ENCODE data around the gene SLC7A11.
A peak's percentile ranks its signal among the peaks of the same experiment; 100 is the strongest.

Gene SLC7A11

DNA sequence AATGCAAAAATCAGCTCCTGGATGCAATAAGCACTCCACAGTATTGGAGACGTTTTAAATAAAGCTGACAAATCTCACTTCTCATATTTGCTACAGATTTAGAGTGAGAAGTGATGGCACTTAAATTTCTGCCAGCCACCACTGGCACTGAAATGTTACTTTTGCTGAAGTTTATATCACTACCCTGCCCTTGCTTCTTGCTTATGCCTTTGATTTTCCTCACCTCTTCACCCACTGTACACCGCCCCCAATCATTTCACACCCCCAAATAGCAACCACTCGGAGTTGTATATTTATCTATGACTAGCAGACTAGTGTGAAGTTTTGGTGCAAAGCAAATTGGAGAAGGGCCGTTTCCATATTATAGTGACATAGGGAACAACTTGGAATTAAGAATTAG is 19.9 kb upstream of the SLC7A11 start:
- H3K27me3 ChIP-seq (ENCODE audit: insufficient read depth, low read length): no peaks in the 10 kb centered on the region
- H3K9ac ChIP-seq (ENCODE audit: low read depth, low read length): no peak overlapping the region
- no peaks in the 10 kb centered on the region for H3K9me3 ChIP-seq (ENCODE audit: insufficient read depth, low read depth, low read length)
- no peaks in the 10 kb centered on the region for H3K36me3 ChIP-seq (ENCODE audit: insufficient read depth, low read depth, low read length)
- H3K4me1 ChIP-seq (ENCODE audit: insufficient read depth, low read length): no peaks in the 10 kb centered on the region
- H3K4me3 ChIP-seq (ENCODE audit: low read length): no peak overlapping the region
- H3K27ac ChIP-seq (ENCODE audit: low read length): no peak overlapping the region

DNA sequence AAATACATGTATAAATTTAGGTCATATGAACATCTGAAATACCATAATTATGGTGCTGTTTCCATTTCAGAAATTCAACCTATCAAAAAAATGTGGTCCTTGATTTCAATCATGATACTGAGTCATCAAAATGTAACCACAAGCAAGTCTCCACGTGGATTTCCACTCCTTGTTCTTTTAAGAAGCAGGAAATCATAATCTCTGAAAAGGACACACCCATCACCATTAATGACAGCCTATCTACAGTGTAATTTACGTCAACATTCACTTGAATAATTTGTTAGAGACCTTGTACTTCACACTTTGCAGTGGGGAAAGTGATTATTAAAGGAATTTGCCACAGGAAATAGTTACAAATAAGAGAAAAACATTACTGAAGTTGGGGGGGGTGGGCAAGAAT is 17.7 kb upstream of the SLC7A11 start:
- Histone ChIP-seq H3K9me3 (ENCODE audit: insufficient read depth, low read depth, low read length) (no peaks in the 10 kb centered on the region), H3K4me1 (ENCODE audit: insufficient read depth, low read length) (no peaks in the 10 kb centered on the region), H3K27ac (ENCODE audit: low read length) (no peak overlapping the region), H3K36me3 (ENCODE audit: insufficient read depth, low read depth, low read length) (no peaks in the 10 kb centered on the region), H3K9ac (ENCODE audit: low read depth, low read length) (no peak overlapping the region), H3K27me3 (ENCODE audit: insufficient read depth, low read length) (no peaks in the 10 kb centered on the region), H3K4me3 (ENCODE audit: low read length) (no peak overlapping the region)

- H3K36me3 ChIP-seq (ENCODE audit: insufficient read depth, low read depth, low read length): no peaks in the 10 kb centered on the region
- no peak overlapping the region for H3K27ac ChIP-seq (ENCODE audit: low read length)
- no peak overlapping the region for H3K9ac ChIP-seq (ENCODE audit: low read depth, low read length)
- H3K27me3 ChIP-seq (ENCODE audit: insufficient read depth, low read length): no peaks in the 10 kb centered on the region
- no peaks in the 10 kb centered on the region for H3K9me3 ChIP-seq (ENCODE audit: insufficient read depth, low read depth, low read length)
- H3K4me3 ChIP-seq (ENCODE audit: low read length): no peak overlapping the region
- H3K4me1 ChIP-seq (ENCODE audit: insufficient read depth, low read length): no peaks in the 10 kb centered on the region
These were observed 17.1 kb upstream of the SLC7A11 start for GRCh38 chr4:138259271-138259670.

DNA sequence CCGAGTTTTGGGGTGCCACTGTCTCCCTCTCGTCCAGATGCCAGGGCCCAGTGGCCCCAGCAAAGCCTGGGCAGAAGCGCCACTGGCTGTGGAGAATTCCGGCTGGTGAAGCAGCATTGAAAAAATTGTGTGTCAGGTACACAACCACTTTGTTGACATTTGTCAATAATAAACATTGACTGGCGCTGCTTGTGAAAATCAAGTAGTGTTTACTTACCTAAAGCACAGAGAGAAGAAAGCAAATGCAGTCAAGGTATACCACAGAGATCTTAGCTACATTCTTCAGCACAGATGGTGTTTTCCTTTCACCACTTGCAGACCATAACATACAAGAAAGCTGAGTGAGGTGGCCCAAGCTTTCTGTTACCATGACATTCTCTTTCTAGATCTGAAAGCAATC is 14.5 kb upstream of the SLC7A11 start:
- H3K9ac ChIP-seq (ENCODE audit: low read depth, low read length): no peak overlapping the region
- no peaks in the 10 kb centered on the region for H3K36me3 ChIP-seq (ENCODE audit: insufficient read depth, low read depth, low read length)
- H3K9me3 ChIP-seq (ENCODE audit: insufficient read depth, low read depth, low read length): no peaks in the 10 kb centered on the region
- no peak overlapping the region for H3K4me3 ChIP-seq (ENCODE audit: low read length)
- H3K27ac ChIP-seq (ENCODE audit: low read length): no peak overlapping the region
- no peaks in the 10 kb centered on the region for H3K4me1 ChIP-seq (ENCODE audit: insufficient read depth, low read length)
- H3K27me3 ChIP-seq (ENCODE audit: insufficient read depth, low read length): no peaks in the 10 kb centered on the region

DNA sequence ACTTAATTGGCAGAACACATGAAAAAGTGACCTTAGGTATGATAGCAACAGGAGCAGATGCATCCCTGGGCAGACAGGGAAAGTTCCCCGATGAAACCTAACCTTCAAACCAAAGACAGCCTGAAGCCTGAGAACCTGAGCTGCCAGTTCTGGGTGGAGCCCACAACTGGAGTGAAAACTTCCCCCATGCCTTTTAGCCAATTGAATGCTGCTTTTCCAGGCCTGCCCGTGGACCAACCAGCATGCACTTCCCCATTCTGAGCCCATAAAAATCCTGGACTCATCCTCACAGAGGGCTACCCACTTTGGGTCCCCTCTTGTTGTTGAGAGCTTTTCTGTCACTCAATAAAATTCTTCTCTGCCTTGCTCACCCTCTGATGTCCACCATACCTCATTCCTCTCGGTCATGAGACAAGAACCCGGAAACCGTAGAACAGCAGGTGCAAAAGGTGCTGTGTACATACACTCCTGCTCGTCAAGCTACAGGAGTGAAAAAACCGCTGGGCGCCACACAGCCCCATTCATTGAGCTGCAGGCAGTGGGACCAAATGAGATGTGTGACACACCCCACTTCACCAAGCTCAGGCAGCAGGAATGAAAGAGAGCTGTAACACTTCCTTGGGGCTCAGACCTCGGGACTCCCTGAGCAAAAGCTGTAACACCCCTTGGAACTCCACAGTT is 13.9 kb upstream of the SLC7A11 start:
- Histone ChIP-seq H3K4me1 (ENCODE audit: insufficient read depth, low read length) (no peaks in the 10 kb centered on the region), H3K36me3 (ENCODE audit: insufficient read depth, low read depth, low read length) (no peaks in the 10 kb centered on the region), H3K27me3 (ENCODE audit: insufficient read depth, low read length) (no peaks in the 10 kb centered on the region), H3K4me3 (ENCODE audit: low read length) (no peak overlapping the region), H3K9me3 (ENCODE audit: insufficient read depth, low read depth, low read length) (no peaks in the 10 kb centered on the region), H3K27ac (ENCODE audit: low read length) (no peak overlapping the region), H3K9ac (ENCODE audit: low read depth, low read length) (no peak overlapping the region)

DNA sequence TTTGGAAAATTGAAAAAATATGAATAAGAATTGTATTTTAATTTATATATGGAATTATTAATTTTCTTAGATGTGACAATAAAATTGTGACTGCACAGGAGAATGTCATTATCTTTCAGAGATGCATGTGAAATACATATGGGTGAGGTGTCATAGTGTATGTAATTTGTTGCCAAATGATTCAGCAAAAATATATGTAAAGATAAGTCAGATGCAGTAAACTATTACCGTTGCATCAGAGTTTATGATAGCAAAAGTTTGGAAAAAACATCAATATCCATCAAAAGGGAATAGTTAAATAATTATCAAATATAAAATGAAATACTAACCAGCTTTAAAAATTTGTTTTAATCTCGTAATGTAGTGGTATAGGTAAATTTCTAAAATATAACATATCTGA is 10.4 kb upstream of the SLC7A11 start:
- no peak overlapping the region for H3K27ac ChIP-seq (ENCODE audit: low read length)
- no peaks in the 10 kb centered on the region for H3K27me3 ChIP-seq (ENCODE audit: insufficient read depth, low read length)

GRCh38 chr4:138251938-138252337 is 9.8 kb upstream of the SLC7A11 start:
- Histone ChIP-seq H3K27me3 (ENCODE audit: insufficient read depth, low read length) (no peaks in the 10 kb centered on the region), H3K9me3 (ENCODE audit: insufficient read depth, low read depth, low read length) (no peaks in the 10 kb centered on the region), H3K27ac (ENCODE audit: low read length) (no peak overlapping the region), H3K4me3 (ENCODE audit: low read length) (no peak overlapping the region), H3K36me3 (ENCODE audit: insufficient read depth, low read depth, low read length) (no peaks in the 10 kb centered on the region), H3K4me1 (ENCODE audit: insufficient read depth, low read length) (no peaks in the 10 kb centered on the region), H3K9ac (ENCODE audit: low read depth, low read length) (no peak overlapping the region)

More for the DNA sequence above, 10.4 kb upstream of the SLC7A11 start:
- Histone ChIP-seq H3K36me3 (ENCODE audit: insufficient read depth, low read depth, low read length) (no peaks in the 10 kb centered on the region), H3K9me3 (ENCODE audit: insufficient read depth, low read depth, low read length) (no peaks in the 10 kb centered on the region), H3K4me3 (ENCODE audit: low read length) (no peak overlapping the region), H3K9ac (ENCODE audit: low read depth, low read length) (no peak overlapping the region), H3K4me1 (ENCODE audit: insufficient read depth, low read length) (no peaks in the 10 kb centered on the region)

DNA sequence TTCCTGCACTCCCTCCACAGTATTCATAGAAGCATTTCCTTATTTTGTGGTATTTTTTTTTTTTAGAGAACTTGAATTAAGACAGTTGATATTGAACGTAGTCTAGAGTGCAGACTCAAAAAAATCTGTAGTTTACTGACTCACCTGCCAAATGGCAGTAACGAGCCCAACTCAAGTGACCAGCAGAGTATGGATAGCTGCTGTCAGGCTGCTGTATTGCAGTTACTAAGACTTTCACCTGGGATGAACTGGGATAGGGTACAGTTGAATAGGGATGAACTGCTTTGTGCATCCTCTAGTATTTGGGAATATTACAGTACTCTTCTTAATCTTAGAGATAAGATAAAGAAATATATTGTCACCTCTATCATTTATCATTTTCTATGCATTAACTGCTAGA is 7.0 kb upstream of the SLC7A11 start:
- Histone ChIP-seq H3K27me3 (ENCODE audit: insufficient read depth, low read length) (no peaks in the 10 kb centered on the region), H3K9me3 (ENCODE audit: insufficient read depth, low read depth, low read length) (no peaks in the 10 kb centered on the region), H3K9ac (ENCODE audit: low read depth, low read length) (no peak overlapping the region), H3K36me3 (ENCODE audit: insufficient read depth, low read depth, low read length) (no peaks in the 10 kb centered on the region), H3K4me1 (ENCODE audit: insufficient read depth, low read length) (no peaks in the 10 kb centered on the region), H3K4me3 (ENCODE audit: low read length) (no peak overlapping the region), H3K27ac (ENCODE audit: low read length) (no peak overlapping the region)

DNA sequence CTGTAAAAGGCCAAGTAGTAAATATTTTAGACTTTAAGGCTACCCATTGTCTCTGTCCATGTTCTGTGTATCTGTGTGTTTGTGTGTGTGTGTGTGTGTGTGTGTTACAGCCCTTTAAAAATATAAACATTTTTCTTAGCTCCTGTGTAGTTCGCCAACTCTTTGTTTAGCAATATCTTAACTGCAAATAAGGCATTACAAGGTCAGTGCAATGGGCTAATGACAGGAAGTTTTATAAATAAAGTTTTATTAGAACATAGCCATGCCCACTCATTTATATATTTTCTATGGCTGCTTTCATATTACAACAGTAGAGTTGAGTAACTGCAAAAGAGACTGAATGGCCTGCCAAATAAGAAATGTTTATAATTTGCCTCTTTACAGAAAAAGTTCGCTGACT is 5.9 kb upstream of the SLC7A11 start:
- Histone ChIP-seq H3K27me3 (ENCODE audit: insufficient read depth, low read length) (no peaks in the 10 kb centered on the region), H3K36me3 (ENCODE audit: insufficient read depth, low read depth, low read length) (no peaks in the 10 kb centered on the region), H3K4me1 (ENCODE audit: insufficient read depth, low read length) (peaks cover 6% of the 10 kb centered on the region), H3K4me3 (ENCODE audit: low read length) (no peak overlapping the region), H3K9me3 (ENCODE audit: insufficient read depth, low read depth, low read length) (no peaks in the 10 kb centered on the region), H3K27ac (ENCODE audit: low read length) (no peak overlapping the region), H3K9ac (ENCODE audit: low read depth, low read length) (no peak overlapping the region)

DNA sequence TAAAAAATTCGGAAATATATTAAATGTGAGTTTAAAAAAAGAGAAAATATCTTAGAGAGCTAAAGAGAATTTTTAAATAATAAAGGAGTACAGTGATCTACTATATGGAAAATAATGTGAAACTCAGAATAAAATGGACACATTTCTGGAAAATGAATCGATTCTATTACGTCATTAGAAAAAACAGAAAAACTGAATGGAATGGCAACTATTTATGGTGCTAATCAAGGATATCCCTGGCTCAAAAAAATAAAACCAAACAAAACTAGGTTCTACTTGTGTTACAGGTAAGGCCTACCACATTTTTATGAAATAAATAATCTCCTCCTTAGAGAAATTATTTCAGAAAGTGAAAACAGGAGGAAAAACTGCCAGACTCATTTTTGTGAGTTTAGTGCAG is 5.5 kb upstream of the SLC7A11 start:
- Histone ChIP-seq H3K9ac (ENCODE audit: low read depth, low read length) (no peak overlapping the region), H3K4me1 (ENCODE audit: insufficient read depth, low read length) (peaks cover 10% of the 10 kb centered on the region), H3K27ac (ENCODE audit: low read length) (no peak overlapping the region), H3K27me3 (ENCODE audit: insufficient read depth, low read length) (no peaks in the 10 kb centered on the region), H3K4me3 (ENCODE audit: low read length) (no peak overlapping the region), H3K36me3 (ENCODE audit: insufficient read depth, low read depth, low read length) (no peaks in the 10 kb centered on the region), H3K9me3 (ENCODE audit: insufficient read depth, low read depth, low read length) (no peaks in the 10 kb centered on the region)

DNA sequence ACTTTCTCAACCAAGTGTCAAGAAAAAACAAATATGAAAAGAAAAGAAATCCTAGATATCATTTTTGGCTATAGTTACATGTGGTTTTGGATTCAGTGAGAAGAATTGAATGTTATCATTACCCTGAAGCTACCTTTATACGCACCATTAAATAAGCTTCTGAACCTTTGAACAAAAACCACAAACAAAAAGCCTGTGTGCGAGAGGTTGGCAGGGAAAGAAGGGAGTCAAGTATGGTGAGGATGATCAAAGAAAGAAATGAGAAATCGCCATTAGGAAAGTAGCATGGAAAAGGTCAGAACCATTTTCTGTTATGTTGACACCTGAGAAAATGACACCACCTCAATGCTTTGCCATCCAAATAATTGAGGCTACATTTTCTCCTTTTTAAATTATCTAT is 1.2 kb upstream of the SLC7A11 start:
- Histone ChIP-seq H3K4me3 (ENCODE audit: low read length) (no peak overlapping the region), H3K27me3 (ENCODE audit: insufficient read depth, low read length) (no peaks in the 10 kb centered on the region), H3K9ac (ENCODE audit: low read depth, low read length) (peak overlapping the region; percentile 38; the same call in 1 of the 2 replicates), H3K36me3 (ENCODE audit: insufficient read depth, low read depth, low read length) (no peaks in the 10 kb centered on the region), H3K27ac (ENCODE audit: low read length) (peak overlapping the region; percentile 21), H3K4me1 (ENCODE audit: insufficient read depth, low read length) (peaks cover 12% of the 10 kb centered on the region), H3K9me3 (ENCODE audit: insufficient read depth, low read depth, low read length) (no peaks in the 10 kb centered on the region)

- no peaks in the 10 kb centered on the region for H3K36me3 ChIP-seq (ENCODE audit: insufficient read depth, low read depth, low read length)
- peak overlapping the region; percentile 90 for H3K4me3 ChIP-seq (ENCODE audit: low read length)
- peak overlapping the region; percentile 95 for H3K27ac ChIP-seq (ENCODE audit: low read length)
- H3K9ac ChIP-seq (ENCODE audit: low read depth, low read length): peak overlapping the region; percentile 98
- peaks cover 12% of the 10 kb centered on the region for H3K4me1 ChIP-seq (ENCODE audit: insufficient read depth, low read length)
- no peaks in the 10 kb centered on the region for H3K9me3 ChIP-seq (ENCODE audit: insufficient read depth, low read depth, low read length)
- no peaks in the 10 kb centered on the region for H3K27me3 ChIP-seq (ENCODE audit: insufficient read depth, low read length)
These were observed 646 bp upstream of the SLC7A11 start for GRCh38 chr4:138242834-138243156.

All from iPS-20b (cell line).